GM13977 (cell line): Measurements from ENCODE around the gene HOXD1.

Experiments
- DNase-seq: peaks from one replicate; pipeline ENCODE4 v3.0.0; 2012; ENCODE audit warnings: low spot score
- in situ Hi-C: fragments of 300-500 bp; cut with MboI; formaldehyde crosslinking; loops from one replicate; pipeline ENCODE4 v1.12.0; 2022; ENCODE audit warnings: low sequenced_read_pairs, low pct_unique_long_range_greater_than_20kb, mixed read lengths, inconsistent platforms; ENCODE audit not compliant: unreplicated experiment
- TF ChIP-seq, protein P1 (sequence below): IDR thresholded peaks from 2 replicates; pipeline ENCODE4 v1.5.1; 2012; ENCODE audit warnings: mild to moderate bottlenecking, control low read depth; ENCODE audit not compliant: insufficient read depth; ENCODE audit errors: extremely low read depth, missing control alignments

HOXD1 gene

GRCh38 chr2:176149481-176149938 is 39.0 kb upstream of the HOXD1 start:
- no peak for DNase-seq
- in situ Hi-C loops: loop anchor here (10.0 kb wide), 1 partner anchor 305 kb away; no protein-coding TSS in a partner anchor
- TF ChIP-seq, protein P1, sequence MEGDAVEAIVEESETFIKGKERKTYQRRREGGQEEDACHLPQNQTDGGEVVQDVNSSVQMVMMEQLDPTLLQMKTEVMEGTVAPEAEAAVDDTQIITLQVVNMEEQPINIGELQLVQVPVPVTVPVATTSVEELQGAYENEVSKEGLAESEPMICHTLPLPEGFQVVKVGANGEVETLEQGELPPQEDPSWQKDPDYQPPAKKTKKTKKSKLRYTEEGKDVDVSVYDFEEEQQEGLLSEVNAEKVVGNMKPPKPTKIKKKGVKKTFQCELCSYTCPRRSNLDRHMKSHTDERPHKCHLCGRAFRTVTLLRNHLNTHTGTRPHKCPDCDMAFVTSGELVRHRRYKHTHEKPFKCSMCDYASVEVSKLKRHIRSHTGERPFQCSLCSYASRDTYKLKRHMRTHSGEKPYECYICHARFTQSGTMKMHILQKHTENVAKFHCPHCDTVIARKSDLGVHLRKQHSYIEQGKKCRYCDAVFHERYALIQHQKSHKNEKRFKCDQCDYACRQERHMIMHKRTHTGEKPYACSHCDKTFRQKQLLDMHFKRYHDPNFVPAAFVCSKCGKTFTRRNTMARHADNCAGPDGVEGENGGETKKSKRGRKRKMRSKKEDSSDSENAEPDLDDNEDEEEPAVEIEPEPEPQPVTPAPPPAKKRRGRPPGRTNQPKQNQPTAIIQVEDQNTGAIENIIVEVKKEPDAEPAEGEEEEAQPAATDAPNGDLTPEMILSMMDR: no peak

- TF ChIP-seq, protein P1: no peak
- no peak for DNase-seq
- in situ Hi-C loops: loop anchor here (10.0 kb wide), 1 partner anchor 305 kb away; no protein-coding TSS in a partner anchor
These were observed 38.4 kb upstream of the HOXD1 start for GRCh38 chr2:176149939-176150583.

- no peak for DNase-seq
- TF ChIP-seq, protein P1: no peak
- in situ Hi-C loops: no loop called here
These were observed 37.7 kb upstream of the HOXD1 start for GRCh38 chr2:176150584-176151441.

- DNase-seq: no peak
- TF ChIP-seq, protein P1: no peak
- in situ Hi-C loops: no loop called here
These were observed 36.8 kb upstream of the HOXD1 start, which contains the start of gene HOXD4 for GRCh38 chr2:176151442-176152287. Gene HOXD4, plus strand, starts transcription at chr2:176151550. Its CDS starts 84 bp downstream, at chr2:176151634.

- in situ Hi-C loops: no loop called here
- TF ChIP-seq, protein P1: no peak
- DNase-seq: no peak
These were observed 35.9 kb upstream of the HOXD1 start for GRCh38 chr2:176152350-176153181.
